Measurements from ENCODE around the gene MYRF. TPM values are rescaled to one million over a fixed set of nuclear protein-coding genes. Genes with fewer than 3 reads are reported as not detected.
A peak's percentile ranks its signal among the peaks of the same experiment; 100 is the strongest.

Gene MYRF
- total and polyA plus RNA-seq, 2 of the 13 experiments (the other 11 are each of a cell fraction or from before 2014, with no cell fraction given): 10.2 to 25.9 TPM

DNA sequence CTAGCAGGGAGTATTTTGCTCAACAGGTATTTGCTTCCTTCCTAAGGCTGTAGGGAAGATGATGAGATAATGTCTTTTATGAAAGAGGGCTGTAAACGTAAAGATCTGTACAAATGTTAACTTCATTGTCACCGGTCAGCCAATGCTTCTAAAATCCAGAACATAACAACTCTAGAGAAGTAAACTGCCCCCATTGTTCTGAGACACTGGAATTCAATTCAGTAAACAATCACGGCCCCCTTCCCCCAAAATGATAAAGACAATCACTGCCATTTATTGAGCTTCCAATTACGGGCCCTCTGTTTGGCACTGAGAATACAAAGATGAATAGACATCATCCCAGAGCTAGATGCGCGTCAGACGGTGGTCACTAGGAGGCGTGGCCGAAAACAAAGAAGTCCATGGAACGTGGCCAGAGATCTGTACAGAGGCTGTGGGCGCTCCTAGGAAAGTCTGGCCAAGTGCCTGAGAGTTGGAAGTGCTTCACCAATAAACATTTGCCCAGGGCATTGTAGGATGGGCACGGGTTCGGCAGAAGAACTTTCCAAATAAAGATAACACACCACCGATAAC, 39.4 kb downstream of the MYRF start (continued):
- TF ChIP-seq, protein P1, sequence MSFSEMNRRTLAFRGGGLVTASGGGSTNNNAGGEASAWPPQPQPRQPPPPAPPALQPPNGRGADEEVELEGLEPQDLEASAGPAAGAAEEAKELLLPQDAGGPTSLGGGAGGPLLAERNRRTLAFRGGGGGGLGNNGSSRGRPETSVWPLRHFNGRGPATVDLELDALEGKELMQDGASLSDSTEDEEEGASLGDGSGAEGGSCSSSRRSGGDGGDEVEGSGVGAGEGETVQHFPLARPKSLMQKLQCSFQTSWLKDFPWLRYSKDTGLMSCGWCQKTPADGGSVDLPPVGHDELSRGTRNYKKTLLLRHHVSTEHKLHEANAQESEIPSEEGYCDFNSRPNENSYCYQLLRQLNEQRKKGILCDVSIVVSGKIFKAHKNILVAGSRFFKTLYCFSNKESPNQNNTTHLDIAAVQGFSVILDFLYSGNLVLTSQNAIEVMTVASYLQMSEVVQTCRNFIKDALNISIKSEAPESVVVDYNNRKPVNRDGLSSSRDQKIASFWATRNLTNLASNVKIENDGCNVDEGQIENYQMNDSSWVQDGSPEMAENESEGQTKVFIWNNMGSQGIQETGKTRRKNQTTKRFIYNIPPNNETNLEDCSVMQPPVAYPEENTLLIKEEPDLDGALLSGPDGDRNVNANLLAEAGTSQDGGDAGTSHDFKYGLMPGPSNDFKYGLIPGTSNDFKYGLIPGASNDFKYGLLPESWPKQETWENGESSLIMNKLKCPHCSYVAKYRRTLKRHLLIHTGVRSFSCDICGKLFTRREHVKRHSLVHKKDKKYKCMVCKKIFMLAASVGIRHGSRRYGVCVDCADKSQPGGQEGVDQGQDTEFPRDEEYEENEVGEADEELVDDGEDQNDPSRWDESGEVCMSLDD (CRISPR knock-in tag; IDR thresholded peaks at IDR 0.05; ENCODE audit: borderline replicate concordance): no peak
- TF ChIP-seq NFKB2 (CRISPR knock-in tag; IDR thresholded peaks at IDR 0.05; ENCODE audit: borderline replicate concordance): no peak
- TF ChIP-seq ZNF343 (CRISPR knock-in tag; IDR thresholded peaks at IDR 0.05): 0 out of 2 replicates have a peak, but pooled peaks have one; percentile 40
- 0 out of 4 replicates have a peak, but pooled peaks of 1 of the 2 experiments have one; percentile 17 for TF ChIP-seq KLF16 (CRISPR knock-in tag; IDR thresholded peaks at IDR 0.05)
- TF ChIP-seq MATR3 (CRISPR knock-in tag; IDR thresholded peaks at IDR 0.05): no peak
- TF ChIP-seq, protein P2, sequence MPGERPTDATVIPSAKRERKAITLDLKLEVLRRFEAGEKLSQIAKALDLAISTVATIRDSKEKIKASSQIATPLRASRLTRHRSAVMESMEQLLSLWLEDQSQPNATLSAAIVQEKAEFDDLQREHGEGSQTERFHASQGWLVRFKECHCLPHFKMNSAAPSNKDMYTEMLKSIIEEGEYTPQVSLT (CRISPR knock-in tag; IDR thresholded peaks at IDR 0.05; ENCODE audit: borderline replicate concordance, low read depth): no peak
- no peak for TF ChIP-seq ZNF678 (CRISPR knock-in tag; IDR thresholded peaks at IDR 0.05)
- TF ChIP-seq NR2C2 (CRISPR knock-in tag; IDR thresholded peaks at IDR 0.05; ENCODE audit: borderline replicate concordance): no peak
- 0 out of 2 replicates have a peak, but pooled peaks have one; percentile 15 for TF ChIP-seq WIZ (CRISPR knock-in tag; IDR thresholded peaks at IDR 0.05)
- peak; percentile 14; the same call in 1 of the 2 replicates for TF ChIP-seq CREB1 (IDR thresholded peaks at IDR 0.05)
- TF ChIP-seq CREB1 (CRISPR knock-in tag; IDR thresholded peaks at IDR 0.05): no peak
- no peak for TF ChIP-seq SP1 (IDR thresholded peaks at IDR 0.05)
- TF ChIP-seq SP1 (CRISPR knock-in tag; IDR thresholded peaks at IDR 0.05): peak; percentile 50
- no peak for TF ChIP-seq ZNF251 (CRISPR knock-in tag; IDR thresholded peaks at IDR 0.05)

Data from HepG2 (cell line).